Measurements from ENCODE around the gene ZCCHC14. TPM values are rescaled to one million over a fixed set of nuclear protein-coding genes. Genes with fewer than 3 reads are reported as not detected.
A peak's percentile ranks its signal among the peaks of the same experiment; 100 is the strongest.

Gene ZCCHC14
- total and polyA plus RNA-seq, 2 of the 13 experiments (the other 11 are each of a cell fraction or from before 2014, with no cell fraction given): 12.4 to 12.5 TPM

DNA sequence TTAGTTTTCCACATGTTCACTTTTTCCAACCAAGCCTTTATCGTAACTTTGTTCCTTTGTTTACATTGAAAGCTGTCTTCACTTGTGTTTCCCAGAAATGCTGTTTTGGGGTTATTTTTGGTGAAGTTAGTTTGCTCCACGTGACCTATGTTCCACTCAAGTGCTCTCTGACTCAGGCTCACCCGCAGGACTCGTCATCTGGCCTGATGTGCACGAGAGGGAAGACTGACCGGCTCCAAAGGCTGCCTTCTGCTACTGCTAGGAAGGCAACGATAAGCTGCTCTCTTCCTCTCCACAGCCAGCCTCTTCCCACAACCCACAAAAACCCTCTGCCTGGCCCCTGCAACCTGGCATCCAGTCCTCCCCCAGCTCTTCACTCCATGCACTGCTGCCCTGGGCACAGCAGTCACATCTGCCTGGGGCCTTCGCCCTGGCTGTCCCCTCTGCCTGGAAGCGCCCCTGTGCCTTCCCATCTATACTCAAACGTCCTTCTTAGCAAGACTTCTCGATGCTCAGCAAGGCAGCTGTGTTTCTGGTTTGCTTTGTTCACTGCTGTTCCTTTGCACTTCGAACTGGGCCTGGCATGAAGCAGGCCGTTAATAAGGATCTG, 28.0 kb downstream of the ZCCHC14 start (continued):
- TF ChIP-seq, protein P1, sequence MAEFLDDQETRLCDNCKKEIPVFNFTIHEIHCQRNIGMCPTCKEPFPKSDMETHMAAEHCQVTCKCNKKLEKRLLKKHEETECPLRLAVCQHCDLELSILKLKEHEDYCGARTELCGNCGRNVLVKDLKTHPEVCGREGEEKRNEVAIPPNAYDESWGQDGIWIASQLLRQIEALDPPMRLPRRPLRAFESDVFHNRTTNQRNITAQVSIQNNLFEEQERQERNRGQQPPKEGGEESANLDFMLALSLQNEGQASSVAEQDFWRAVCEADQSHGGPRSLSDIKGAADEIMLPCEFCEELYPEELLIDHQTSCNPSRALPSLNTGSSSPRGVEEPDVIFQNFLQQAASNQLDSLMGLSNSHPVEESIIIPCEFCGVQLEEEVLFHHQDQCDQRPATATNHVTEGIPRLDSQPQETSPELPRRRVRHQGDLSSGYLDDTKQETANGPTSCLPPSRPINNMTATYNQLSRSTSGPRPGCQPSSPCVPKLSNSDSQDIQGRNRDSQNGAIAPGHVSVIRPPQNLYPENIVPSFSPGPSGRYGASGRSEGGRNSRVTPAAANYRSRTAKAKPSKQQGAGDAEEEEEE (CRISPR knock-in tag; IDR thresholded peaks at IDR 0.05; ENCODE audit: borderline replicate concordance): peak; percentile 45; the same call in 1 of the 2 replicates
- TF ChIP-seq ZNF644 (CRISPR knock-in tag; IDR thresholded peaks at IDR 0.05; ENCODE audit: low read depth): no peak
- TF ChIP-seq NFYB (CRISPR knock-in tag; IDR thresholded peaks at IDR 0.05): no peak
- TF ChIP-seq ZNF362 (CRISPR knock-in tag; IDR thresholded peaks at IDR 0.05; ENCODE audit: borderline replicate concordance): no peak
- no peak for TF ChIP-seq ZNF776 (CRISPR knock-in tag; IDR thresholded peaks at IDR 0.05)
- TF ChIP-seq REXO4 (CRISPR knock-in tag; IDR thresholded peaks at IDR 0.05; ENCODE audit: borderline replicate concordance): no peak
- TF ChIP-seq TAF1 (CRISPR knock-in tag; IDR thresholded peaks at IDR 0.05): peak; percentile 23; the same call in 1 of the 2 replicates
- TF ChIP-seq MZF1 (CRISPR knock-in tag; IDR thresholded peaks at IDR 0.05; ENCODE audit: borderline replicate concordance): no peak
- no peak for TF ChIP-seq ZC3H13 (CRISPR knock-in tag; IDR thresholded peaks at IDR 0.05)
- TF ChIP-seq ELF1 (CRISPR knock-in tag; IDR thresholded peaks at IDR 0.05): no peak
- TF ChIP-seq TBX2 (CRISPR knock-in tag; IDR thresholded peaks at IDR 0.05; ENCODE audit: borderline replicate concordance): 0 out of 2 replicates have a peak, but pooled peaks have one; percentile 12
- TF ChIP-seq ZNF329 (CRISPR knock-in tag; IDR thresholded peaks at IDR 0.05; ENCODE audit: low read depth): no peak
- peak; percentile 41; the same call in 1 of the 2 replicates for TF ChIP-seq ZNF891 (CRISPR knock-in tag; IDR thresholded peaks at IDR 0.05)
- TF ChIP-seq HOXA7 (CRISPR knock-in tag; IDR thresholded peaks at IDR 0.05): no peak
- TF ChIP-seq RORA (CRISPR knock-in tag; IDR thresholded peaks at IDR 0.05): no peak
- no peak for TF ChIP-seq TCF12 (IDR thresholded peaks at IDR 0.05)
- TF ChIP-seq TCF12 (CRISPR knock-in tag; IDR thresholded peaks at IDR 0.05): no peak
- TF ChIP-seq EZH2 (conservative IDR thresholded peaks at IDR 0.05; ENCODE audit: low read depth, low read length): no peak
- TF ChIP-seq MAX (IDR thresholded peaks at IDR 0.05): no peak
- TF ChIP-seq, protein P2, sequence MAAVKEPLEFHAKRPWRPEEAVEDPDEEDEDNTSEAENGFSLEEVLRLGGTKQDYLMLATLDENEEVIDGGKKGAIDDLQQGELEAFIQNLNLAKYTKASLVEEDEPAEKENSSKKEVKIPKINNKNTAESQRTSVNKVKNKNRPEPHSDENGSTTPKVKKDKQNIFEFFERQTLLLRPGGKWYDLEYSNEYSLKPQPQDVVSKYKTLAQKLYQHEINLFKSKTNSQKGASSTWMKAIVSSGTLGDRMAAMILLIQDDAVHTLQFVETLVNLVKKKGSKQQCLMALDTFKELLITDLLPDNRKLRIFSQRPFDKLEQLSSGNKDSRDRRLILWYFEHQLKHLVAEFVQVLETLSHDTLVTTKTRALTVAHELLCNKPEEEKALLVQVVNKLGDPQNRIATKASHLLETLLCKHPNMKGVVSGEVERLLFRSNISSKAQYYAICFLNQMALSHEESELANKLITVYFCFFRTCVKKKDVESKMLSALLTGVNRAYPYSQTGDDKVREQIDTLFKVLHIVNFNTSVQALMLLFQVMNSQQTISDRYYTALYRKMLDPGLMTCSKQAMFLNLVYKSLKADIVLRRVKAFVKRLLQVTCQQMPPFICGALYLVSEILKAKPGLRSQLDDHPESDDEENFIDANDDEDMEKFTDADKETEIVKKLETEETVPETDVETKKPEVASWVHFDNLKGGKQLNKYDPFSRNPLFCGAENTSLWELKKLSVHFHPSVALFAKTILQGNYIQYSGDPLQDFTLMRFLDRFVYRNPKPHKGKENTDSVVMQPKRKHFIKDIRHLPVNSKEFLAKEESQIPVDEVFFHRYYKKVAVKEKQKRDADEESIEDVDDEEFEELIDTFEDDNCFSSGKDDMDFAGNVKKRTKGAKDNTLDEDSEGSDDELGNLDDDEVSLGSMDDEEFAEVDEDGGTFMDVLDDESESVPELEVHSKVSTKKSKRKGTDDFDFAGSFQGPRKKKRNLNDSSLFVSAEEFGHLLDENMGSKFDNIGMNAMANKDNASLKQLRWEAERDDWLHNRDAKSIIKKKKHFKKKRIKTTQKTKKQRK (IDR thresholded peaks at IDR 0.05; ENCODE audit: low read length): no peak
- TF ChIP-seq PPARG (CRISPR knock-in tag; conservative IDR thresholded peaks at IDR 0.05): no peak

Measured in HepG2 (cell line).